HG03039 (cell line): ENCODE data around the gene MPIG6B.

Experiments
- ATAC-seq: cut with Tn5 transposase; IDR thresholded peaks from one replicate; pipeline ENCODE4 v1.9.1; 2021; ENCODE audit warnings: mild to moderate bottlenecking, moderate library complexity; ENCODE audit not compliant: unreplicated experiment

Gene MPIG6B

GRCh38 chr6:31723245-31723979, at the start of gene MPIG6B:
Gene MPIG6B (plus strand): TSS chr6:31723373. CDS start chr6:31723384, 11 bp downstream.
- no peak for ATAC-seq

- ATAC-seq = no peak
These were observed 46.8 kb upstream of the MPIG6B start for GRCh38 chr6:31676322-31676903.

GRCh38 chr6:31676904-31677303, 46.3 kb upstream of the MPIG6B start:
- ATAC-seq = no peak

GRCh38 chr6:31677955-31678354, 45.2 kb upstream of the MPIG6B start:
- ATAC-seq = no peak

- ATAC-seq = no peak
These were observed 42.7 kb upstream of the MPIG6B start, which contains the start of gene LY6G5C for GRCh38 chr6:31680226-31681134. Gene LY6G5C (minus strand): TSS chr6:31681067. CDS start chr6:31680373, 694 bp downstream.

GRCh38 chr6:31681135-31681671, 42.0 kb upstream of the MPIG6B start:
- ATAC-seq = no peak

- no peak for ATAC-seq
These were observed 39.6 kb upstream of the MPIG6B start for GRCh38 chr6:31683591-31683990.

- ATAC-seq = no peak
These were observed 36.7 kb upstream of the MPIG6B start for GRCh38 chr6:31686483-31686882.

GRCh38 chr6:31687321-31687720, 35.9 kb upstream of the MPIG6B start:
- no peak for ATAC-seq

- ATAC-seq = no peak
These were observed 35.1 kb upstream of the MPIG6B start for GRCh38 chr6:31687860-31688693.

GRCh38 chr6:31689249-31690110, 33.7 kb upstream of the MPIG6B start:
- no peak for ATAC-seq

GRCh38 chr6:31690231-31691077, 32.7 kb upstream of the MPIG6B start:
- ATAC-seq = no peak

GRCh38 chr6:31691078-31691463, 32.1 kb upstream of the MPIG6B start:
- no peak for ATAC-seq

- ATAC-seq = no peak
These were observed 31.5 kb upstream of the MPIG6B start for GRCh38 chr6:31691564-31692108.

GRCh38 chr6:31692353-31692752, 30.8 kb upstream of the MPIG6B start:
- ATAC-seq = no peak

- no peak for ATAC-seq
These were observed 30.3 kb upstream of the MPIG6B start for GRCh38 chr6:31692886-31693285.

- no peak for ATAC-seq
These were observed 29.6 kb upstream of the MPIG6B start for GRCh38 chr6:31693535-31693934.

GRCh38 chr6:31697555-31697954, 25.6 kb upstream of the MPIG6B start:
- no peak for ATAC-seq
